CD4-positive, alpha-beta T cell (primary cell): ENCODE results near the gene SV2C. TPM values are rescaled to one million over a fixed set of nuclear protein-coding genes. Genes with fewer than 3 reads are reported as not detected.

ENCODE experiments used
- ATAC-seq: fragments of 200-7000 bp; cut with Tn5 transposase; one replicate; pipeline ENCODE4 v1.10.0; 2022; ENCODE audit warnings: mild to moderate bottlenecking; ENCODE audit not compliant: poor library complexity
- CTCF ChIA-PET: fragments of 350-600 bp; sonication (Branson Sonifier 250); formaldehyde crosslinking; loops from one replicate; lab custom pipeline; 2021; ENCODE audit warnings: antibody characterized with exemption, inconsistent platforms; lab: Charles Lee
- POLR2A ChIA-PET: fragments of 350-600 bp; sonication (Branson Sonifier 250); formaldehyde crosslinking; loops from one replicate; lab custom pipeline; 2021; ENCODE audit warnings: antibody characterized with exemption, inconsistent platforms; lab: Charles Lee
- DNase-seq, 14 experiments: peaks; one replicate each; pipeline ENCODE4 v3.0.0-alpha.2; 2013 to 2020; ENCODE audit warnings: mixed read lengths in 2 of 14
- H3K27ac ChIP-seq, 2 donors: one replicate each; pipeline versions ENCODE4 v1.5.1 to v1.7.0; 2013; ENCODE audit warnings: low read length in 2 of 2, low read depth in 1 of 2, mild to moderate bottlenecking in 1 of 2
- H3K27me3 ChIP-seq, 2 experiments: 1 replicate in 1 of 2; 2 replicates in 1 of 2; pipeline versions ENCODE4 v1.6.1 to v1.7.0; 2013; ENCODE audit warnings: low read length in 2 of 2, control low read depth in 1 of 2, mild to moderate bottlenecking in 1 of 2, moderate library complexity in 1 of 2; ENCODE audit not compliant: insufficient read depth in 2 of 2, control insufficient read depth in 1 of 2
- H3K36me3 ChIP-seq: one replicate; pipeline ENCODE4 v1.6.1; 2013; ENCODE audit warnings: low read length, control low read depth; ENCODE audit not compliant: insufficient read depth
- H3K4me1 ChIP-seq: one replicate; pipeline ENCODE4 v1.6.1; 2013; ENCODE audit warnings: low read length, control low read depth; ENCODE audit not compliant: insufficient read depth
- H3K4me3 ChIP-seq: one replicate; pipeline ENCODE4 v1.5.1; 2013; ENCODE audit warnings: mild to moderate bottlenecking, low read length, moderate library complexity
- H3K9me3 ChIP-seq, 2 experiments: 1 replicate in 1 of 2; 2 replicates in 1 of 2; pipeline versions ENCODE4 v1.6.1 to v1.7.0; 2013; ENCODE audit warnings: low read length in 2 of 2, mild to moderate bottlenecking in 2 of 2, control low read depth in 1 of 2, moderate library complexity in 1 of 2; ENCODE audit not compliant: control insufficient read depth in 1 of 2, insufficient read depth in 1 of 2
- H3K27ac Mint-ChIP-seq: one replicate; pipeline ENCODE4 v1.8.0; 2020; ENCODE audit warnings: mixed read lengths
- H3K27me3 Mint-ChIP-seq: one replicate; pipeline ENCODE4 v1.8.0; 2021; ENCODE audit warnings: mixed read lengths
- H3K36me3 Mint-ChIP-seq: one replicate; pipeline ENCODE4 v1.8.0; 2021; ENCODE audit warnings: low read depth, mixed read lengths
- H3K4me1 Mint-ChIP-seq: one replicate; pipeline ENCODE4 v1.8.0; 2021; ENCODE audit warnings: low read depth, mixed read lengths
- H3K4me3 Mint-ChIP-seq: one replicate; pipeline ENCODE4 v1.8.0; 2020; ENCODE audit warnings: mild to moderate bottlenecking, mixed read lengths
- H3K9me3 Mint-ChIP-seq: one replicate; pipeline ENCODE4 v1.8.0; 2020; ENCODE audit warnings: mixed read lengths
- intact Hi-C, 2 experiments: fragments of 100-400 bp; cut with DNase I in 1 of 2; cut with micrococcal nuclease in 1 of 2; formaldehyde crosslinking; loops; one replicate each; pipeline versions ENCODE4 v1.15.1 to v1.9.0; 2023 to 2025; cut with DNase I, micrococcal nuclease
- total RNA-seq, 174 experiments: library from RNA in 2 of 174; stranded (reverse) in 2 of 174; gene quantifications; one replicate each; pipeline ENCODE4 v1.2.3 and lab custom pipeline; 2021 to 2026
- TF ChIP-seq, protein P1 (sequence below): fragments of 200-600 bp; IDR thresholded peaks from one replicate; pipeline ENCODE4 v1.8.0; 2022; ENCODE audit warnings: antibody characterized with exemption, mild to moderate bottlenecking

The SV2C gene
- total RNA-seq, 2 experiments from 2014 or later: 0.03 to 0.08 TPM

DNA sequence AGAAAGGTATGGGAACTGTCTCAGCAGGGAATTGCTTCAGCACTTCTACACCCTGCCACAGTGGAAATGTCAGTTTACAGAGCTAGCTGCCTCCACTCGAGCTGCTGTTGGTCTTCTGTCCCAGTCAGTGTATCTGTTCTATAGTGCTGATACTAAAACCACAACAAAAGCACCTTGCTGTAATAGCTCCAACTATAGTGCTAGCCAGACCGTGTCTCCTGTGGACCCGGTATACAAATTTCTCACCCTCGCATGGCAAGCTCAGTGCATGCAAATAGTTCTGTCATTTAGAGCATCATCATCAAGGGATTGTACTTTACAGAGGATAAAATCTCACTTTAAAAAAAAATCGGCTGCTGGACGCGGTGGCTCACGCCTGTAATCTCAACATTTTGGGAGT lies 268.4 kb downstream of the SV2C start:
- H3K4me3 Mint-ChIP-seq: no peak overlapping the region
- CTCF ChIA-PET: interaction anchor here (0.7 to 1.5 kb wide), 3 partner anchors 14 to 67 kb away, joined by 3 to 4 read pairs (median 3); no protein-coding TSS in a partner anchor
- Histone ChIP-seq H3K27ac (no peak overlapping the region), H3K27me3 (no peaks in the 10 kb centered on the region), H3K4me1 (peaks cover 5% of the 10 kb centered on the region), H3K4me3 (no peak overlapping the region), H3K9me3 (no peaks in the 10 kb centered on the region), H3K36me3 (no peaks in the 10 kb centered on the region)
- H3K4me1 Mint-ChIP-seq: no peaks in the 10 kb centered on the region
- ATAC-seq: no peak
- intact Hi-C loops: no loop called here
- TF ChIP-seq, protein P1, sequence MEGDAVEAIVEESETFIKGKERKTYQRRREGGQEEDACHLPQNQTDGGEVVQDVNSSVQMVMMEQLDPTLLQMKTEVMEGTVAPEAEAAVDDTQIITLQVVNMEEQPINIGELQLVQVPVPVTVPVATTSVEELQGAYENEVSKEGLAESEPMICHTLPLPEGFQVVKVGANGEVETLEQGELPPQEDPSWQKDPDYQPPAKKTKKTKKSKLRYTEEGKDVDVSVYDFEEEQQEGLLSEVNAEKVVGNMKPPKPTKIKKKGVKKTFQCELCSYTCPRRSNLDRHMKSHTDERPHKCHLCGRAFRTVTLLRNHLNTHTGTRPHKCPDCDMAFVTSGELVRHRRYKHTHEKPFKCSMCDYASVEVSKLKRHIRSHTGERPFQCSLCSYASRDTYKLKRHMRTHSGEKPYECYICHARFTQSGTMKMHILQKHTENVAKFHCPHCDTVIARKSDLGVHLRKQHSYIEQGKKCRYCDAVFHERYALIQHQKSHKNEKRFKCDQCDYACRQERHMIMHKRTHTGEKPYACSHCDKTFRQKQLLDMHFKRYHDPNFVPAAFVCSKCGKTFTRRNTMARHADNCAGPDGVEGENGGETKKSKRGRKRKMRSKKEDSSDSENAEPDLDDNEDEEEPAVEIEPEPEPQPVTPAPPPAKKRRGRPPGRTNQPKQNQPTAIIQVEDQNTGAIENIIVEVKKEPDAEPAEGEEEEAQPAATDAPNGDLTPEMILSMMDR: no peak
- no peaks in the 10 kb centered on the region for H3K9me3 Mint-ChIP-seq
- DNase-seq: no peak
- H3K27ac Mint-ChIP-seq: no peak overlapping the region
- POLR2A ChIA-PET: interaction anchor here (0.7 to 1.0 kb wide), 4 partner anchors 33 to 232 kb away, joined by 3 to 5 read pairs (median 4); partner anchors contain the start of gene IQGAP2
- H3K27me3 Mint-ChIP-seq: no peaks in the 10 kb centered on the region
- no peaks in the 10 kb centered on the region for H3K36me3 Mint-ChIP-seq

DNA sequence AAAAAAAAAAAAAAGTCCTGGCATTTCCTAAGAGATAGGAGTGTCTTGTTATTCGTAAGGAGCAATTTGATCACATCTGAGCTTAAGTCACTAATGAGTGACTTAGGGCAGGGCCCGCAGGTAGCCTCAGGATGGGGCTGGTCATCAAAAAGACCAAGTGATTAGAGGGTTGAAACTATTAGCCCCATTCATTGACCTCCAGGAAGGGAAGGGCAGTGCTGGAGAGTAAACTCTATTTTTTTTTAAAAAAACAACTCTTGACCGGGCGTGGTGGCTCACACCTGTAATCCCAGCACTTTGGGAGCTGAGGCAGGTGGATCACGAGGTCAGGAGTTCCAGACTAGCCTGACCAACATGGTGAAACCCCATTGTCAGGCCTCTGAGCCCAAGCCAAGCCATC lies 273.7 kb downstream of the SV2C start:
- ATAC-seq (no peak), DNase-seq (no peak)
- intact Hi-C loops: no loop called here
- ChIA-PET CTCF (interaction anchor here (0.7 kb wide), 1 partner anchor 25 kb away, joined by 3 read pairs; no protein-coding TSS in a partner anchor), POLR2A (no interaction called here)
- Mint-ChIP-seq H3K27ac (no peak overlapping the region), H3K27me3 (no peaks in the 10 kb centered on the region), H3K36me3 (no peaks in the 10 kb centered on the region), H3K4me3 (no peak overlapping the region), H3K9me3 (no peaks in the 10 kb centered on the region), H3K4me1 (no peaks in the 10 kb centered on the region)
- Histone ChIP-seq H3K4me3 (no peak overlapping the region), H3K36me3 (no peaks in the 10 kb centered on the region), H3K27me3 (no peaks in the 10 kb centered on the region), H3K9me3 (no peaks in the 10 kb centered on the region), H3K27ac (no peak overlapping the region), H3K4me1 (no peaks in the 10 kb centered on the region)
- TF ChIP-seq, protein P1: no peak

DNA sequence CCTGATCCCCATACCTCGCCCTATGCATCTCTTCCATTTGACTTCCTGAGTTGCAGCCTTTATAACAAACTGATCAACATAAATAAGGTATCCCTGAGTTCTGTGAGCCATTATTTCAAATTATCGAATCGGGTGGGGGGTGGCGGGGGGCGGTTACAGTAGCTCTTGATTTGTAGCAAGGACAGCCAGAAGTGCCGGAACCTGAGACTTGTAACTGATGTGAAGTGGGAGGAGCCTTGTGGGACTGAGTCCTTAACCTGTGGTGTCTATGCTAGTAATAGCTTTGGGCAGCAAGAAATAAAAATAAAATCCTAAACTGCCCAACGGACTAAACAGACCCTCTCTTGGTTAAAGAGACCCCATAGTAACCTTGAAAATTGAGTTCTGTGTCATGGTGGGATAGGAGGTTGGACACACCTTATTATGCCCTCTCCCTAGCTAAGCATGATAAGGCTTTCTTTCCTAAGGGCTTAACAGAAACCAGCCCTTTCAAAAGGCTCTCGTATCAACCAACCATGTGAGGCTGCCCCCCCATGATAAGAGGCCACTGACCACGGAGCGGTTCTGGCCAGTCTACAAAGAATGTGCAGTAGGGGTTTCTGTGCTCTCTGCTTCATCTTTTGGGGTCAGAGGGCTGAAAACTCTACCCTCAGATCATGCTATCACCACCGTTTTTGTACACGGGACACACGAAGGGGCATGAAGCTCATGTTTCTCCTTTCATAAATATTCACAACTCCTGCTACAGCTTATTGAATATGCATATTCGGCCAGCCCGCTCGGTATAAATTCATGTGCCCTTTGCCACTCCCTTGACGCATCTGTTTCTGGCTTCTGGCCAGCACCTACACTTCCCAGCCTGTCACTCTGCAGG lies 280.4 kb downstream of the SV2C start:
- DNase-seq: peak in 2 of 14 experiments; percentile 12 to 24
- Mint-ChIP-seq H3K27me3 (no peaks in the 10 kb centered on the region), H3K4me3 (no peak overlapping the region), H3K9me3 (no peaks in the 10 kb centered on the region), H3K4me1 (peaks cover 4% of the 10 kb centered on the region), H3K27ac (no peak overlapping the region), H3K36me3 (no peaks in the 10 kb centered on the region)
- H3K27me3 ChIP-seq: no peaks in the 10 kb centered on the region
- POLR2A ChIA-PET: interaction anchor here (0.6 kb wide), 1 partner anchor 9 kb away, joined by 4 read pairs; no protein-coding TSS in a partner anchor
- H3K9me3 ChIP-seq: no peaks in the 10 kb centered on the region
- intact Hi-C loops: no loop called here
- H3K4me3 ChIP-seq: no peak overlapping the region
- TF ChIP-seq, protein P1: no peak
- H3K27ac ChIP-seq: no peak overlapping the region
- CTCF ChIA-PET: no interaction called here
- no peaks in the 10 kb centered on the region for H3K36me3 ChIP-seq
- H3K4me1 ChIP-seq: no peaks in the 10 kb centered on the region
- no peak for ATAC-seq
